Hepatic stellate cell (primary cell): Measurements from ENCODE around the gene ACP5.

Source experiments
- DNase-seq: peaks from one replicate; pipeline ENCODE4 v3.0.0; 2011; ENCODE audit warnings: low spot score

The ACP5 gene

GRCh38 chr19:11547929-11548700, 29.3 kb downstream of the ACP5 start:
- DNase-seq: no peak

GRCh38 chr19:11541238-11541637, 36.2 kb downstream of the ACP5 start:
- DNase-seq: no peak

DNA sequence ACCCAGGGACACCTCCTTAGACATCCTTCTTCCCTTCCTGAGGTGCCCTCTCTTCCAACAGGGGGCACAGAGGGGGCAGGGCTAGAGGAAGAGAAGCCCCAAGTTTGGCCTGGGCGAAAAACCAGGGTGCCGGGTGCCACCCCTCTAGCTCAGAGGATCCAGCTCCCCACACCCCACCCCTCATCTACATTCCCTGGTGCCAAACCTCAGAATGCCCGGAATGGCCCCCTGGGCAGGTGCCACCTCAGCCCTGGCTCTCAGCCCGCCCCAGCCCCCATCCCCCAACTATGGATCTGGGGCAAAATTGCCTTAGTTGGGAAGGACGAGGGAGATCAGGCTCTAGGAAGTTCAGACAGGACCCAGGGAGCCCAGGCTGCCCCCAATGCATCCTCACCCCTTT, 36.8 kb downstream of the ACP5 start:
- DNase-seq: no peak

DNA sequence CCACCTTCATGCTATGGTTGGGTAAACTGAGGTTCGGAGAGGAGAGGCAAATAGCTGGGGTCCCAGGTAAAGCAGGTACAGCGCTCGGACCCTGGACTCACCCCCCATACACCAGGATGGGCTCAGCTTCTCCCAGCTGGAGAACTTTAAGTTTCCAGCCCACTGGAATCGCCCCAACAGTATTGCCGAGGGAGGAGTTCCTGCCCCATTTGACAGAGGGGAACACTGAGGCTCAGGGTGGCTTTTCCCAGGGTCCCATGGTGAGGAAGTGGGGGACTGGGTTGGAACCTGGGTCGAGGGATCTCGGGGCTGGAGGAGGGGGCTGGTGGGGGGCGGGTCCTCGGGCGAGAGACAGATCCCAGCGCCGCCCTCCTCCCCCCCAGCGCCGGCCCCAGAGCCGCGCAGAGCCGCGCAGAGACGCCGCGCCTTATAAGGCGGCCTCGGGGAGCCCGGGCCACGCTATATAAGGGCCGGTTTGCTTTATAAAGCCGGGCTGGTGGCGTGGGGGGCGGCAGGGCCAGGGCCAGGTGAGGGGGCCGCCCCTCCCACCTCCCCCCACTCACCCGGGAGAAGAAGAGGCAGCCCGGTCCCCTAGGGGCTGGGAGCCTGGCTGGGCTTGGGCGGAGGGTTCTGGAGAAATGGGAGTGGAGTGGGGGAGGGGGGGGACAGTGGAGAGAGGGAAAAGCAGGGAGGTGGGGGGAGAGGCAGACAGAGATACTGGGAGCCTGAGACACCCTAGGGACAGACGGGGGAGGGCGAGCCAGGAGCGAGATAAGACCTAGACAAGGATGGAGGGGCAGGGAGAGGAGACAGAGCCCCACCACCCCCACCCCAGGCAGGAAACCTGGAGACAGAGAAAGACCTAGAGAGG, 37.7 kb downstream of the ACP5 start:
- peak; percentile 75 for DNase-seq

DNA sequence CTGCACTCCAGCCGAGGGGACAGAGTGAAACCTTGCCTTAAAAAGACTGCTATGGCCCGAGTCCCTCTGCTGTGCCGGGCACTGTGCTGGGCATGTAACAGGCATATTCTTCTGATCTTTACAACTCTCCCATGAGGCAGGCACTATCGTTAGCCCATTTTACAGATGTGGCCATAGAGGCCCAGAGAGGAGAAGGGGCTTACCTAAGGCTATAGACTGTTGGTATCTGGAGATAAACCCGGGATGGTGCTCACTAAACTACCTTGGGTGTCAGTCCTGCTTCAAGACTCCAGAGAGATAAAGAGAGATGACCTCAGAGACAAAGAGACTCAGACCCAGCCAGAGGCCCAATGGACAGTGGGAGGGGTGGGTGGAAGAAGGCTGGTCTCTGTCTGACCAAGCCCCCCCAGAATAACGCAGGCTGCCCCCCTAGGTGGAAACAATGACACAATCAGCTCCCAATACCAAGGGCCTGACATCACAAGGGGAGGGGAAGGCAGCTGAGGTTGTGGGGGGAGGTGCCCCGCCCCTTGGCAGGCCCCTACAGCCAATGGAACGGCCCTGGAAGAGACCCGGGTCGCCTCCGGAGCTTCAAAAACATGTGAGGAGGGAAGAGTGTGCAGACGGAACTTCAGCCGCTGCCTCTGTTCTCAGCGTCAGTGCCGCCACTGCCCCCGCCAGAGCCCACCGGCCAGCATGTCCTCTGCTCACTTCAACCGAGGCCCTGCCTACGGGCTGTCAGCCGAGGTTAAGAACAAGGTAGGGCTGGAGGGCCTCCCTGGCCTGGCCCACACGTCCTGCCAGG, 39.0 kb downstream of the ACP5 start, which contains the start of gene CNN1:
TSS of gene CNN1 (plus strand) at position 620 of the 805 bp plus-strand sequence. CDS start at position 697, 77 bp downstream.
- DNase-seq: peak; percentile 93

DNA sequence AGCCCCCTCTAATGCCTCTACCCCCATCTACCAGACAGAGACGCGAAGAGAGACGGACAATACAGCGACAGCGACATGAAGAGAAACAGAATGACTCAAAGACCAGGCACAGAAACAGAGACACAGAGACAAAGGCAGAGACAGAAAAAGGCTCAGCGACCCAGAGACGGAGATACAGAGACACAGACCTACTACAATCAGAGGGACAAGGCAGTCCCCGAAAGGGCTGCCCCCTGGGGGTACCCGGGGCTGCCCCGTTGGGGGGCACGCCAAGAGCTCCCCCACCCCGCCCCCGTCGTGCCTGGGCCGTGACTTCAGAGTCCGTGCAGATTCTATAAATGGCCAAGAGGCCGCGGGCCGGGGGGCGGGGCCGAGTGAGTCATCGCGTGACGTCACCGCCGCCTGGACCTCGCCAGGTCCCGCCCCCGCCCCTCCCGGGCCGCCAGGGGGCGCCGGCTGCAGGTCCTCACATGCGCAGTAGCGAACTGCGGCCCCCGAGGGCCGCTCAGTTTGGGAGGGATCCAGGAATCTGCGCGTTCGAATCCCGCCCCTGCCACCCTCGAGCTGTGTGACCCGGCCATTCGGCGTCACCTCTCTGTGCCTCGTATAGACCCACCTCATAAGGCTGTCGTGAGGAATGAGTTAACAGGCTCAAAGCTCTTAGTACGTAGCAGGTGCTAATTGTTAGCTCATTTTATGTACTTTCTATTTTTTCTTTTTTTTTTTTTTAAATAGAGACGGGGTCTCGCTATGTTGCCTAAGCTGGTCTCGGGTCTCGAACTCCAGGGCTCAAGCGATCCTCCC, 41.5 kb downstream of the ACP5 start:
- DNase-seq: peak; percentile 96

DNA sequence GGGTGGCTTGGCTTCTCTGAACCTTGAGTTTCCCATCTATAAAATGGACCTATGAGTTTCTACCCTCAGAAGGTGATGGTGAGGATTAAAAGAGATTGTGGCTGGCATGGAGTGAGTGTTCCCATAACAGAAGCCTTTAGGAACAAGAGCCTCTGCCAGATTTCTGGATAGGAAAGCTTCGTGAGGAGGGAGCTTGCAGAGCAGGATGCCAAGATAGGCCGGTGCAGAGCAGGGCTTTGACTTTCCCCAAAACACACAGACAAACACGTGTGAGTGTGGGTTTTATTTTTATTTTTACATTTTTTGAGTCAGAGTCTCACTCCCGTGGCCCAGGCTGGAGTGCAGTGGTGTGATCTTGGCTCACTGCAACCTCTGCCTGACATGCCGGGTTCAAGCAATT, 42.5 kb downstream of the ACP5 start:
- no peak for DNase-seq

DNA sequence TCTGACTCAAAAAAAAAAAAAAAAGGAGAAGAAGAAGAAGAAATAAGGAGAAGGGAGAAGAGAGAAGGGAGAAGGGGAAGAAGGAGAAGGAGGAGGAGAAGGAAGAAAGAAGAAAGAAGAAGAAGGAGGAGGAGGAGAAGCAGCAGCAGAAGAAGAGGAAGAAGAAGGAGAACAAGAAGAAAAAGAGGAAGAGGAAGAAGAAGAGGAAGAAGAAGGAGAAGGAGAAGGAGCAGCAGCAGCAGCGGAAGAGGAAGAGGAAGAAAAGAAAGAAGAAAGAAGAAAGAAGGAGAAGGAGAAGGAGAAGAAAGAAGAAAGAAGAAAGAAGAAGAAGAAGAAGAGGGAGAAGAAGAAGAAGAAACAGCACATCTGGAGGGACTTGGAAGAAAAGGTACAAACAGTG, 42.9 kb downstream of the ACP5 start:
- no peak for DNase-seq

- peak; percentile 73 for DNase-seq
Observed at GRCh38 chr19:11530432-11530831, 47.0 kb downstream of the ACP5 start.

GRCh38 chr19:11528551-11529341, 48.7 kb downstream of the ACP5 start, which contains the start of gene ECSIT:
ECSIT (minus strand) TSS chr19:11529134; CDS start chr19:11519170, 9,964 bp downstream.
- peak; percentile 98 for DNase-seq
